WTC11 (cell line): ENCODE data around the gene ROBO2. TPM values are rescaled to one million over a fixed set of nuclear protein-coding genes. Genes with fewer than 3 reads are reported as not detected.

Experiments
- ATAC-seq: fragments of 200-7000 bp; cut with Tn5 transposase; 2 replicates; pipeline ENCODE4 v1.10.0; 2021; ENCODE audit warnings: mild to moderate bottlenecking, moderate library complexity
- CTCF ChIA-PET: fragments of 300-600 bp; sonication (Branson Sonifier 250); formaldehyde crosslinking; loops from one replicate; lab custom pipeline; 2021; ENCODE audit warnings: antibody characterized with exemption; lab: Charles Lee
- POLR2A ChIA-PET: fragments of 350-600 bp; sonication (Branson Sonifier 250); formaldehyde crosslinking; loops from one replicate; lab custom pipeline; 2021; ENCODE audit warnings: antibody characterized with exemption; lab: Charles Lee
- DNase-seq: peaks from one replicate; pipeline ENCODE4 v3.0.0; 2021; ENCODE audit warnings: low spot score
- H3K27ac Mint-ChIP-seq: 2 replicates; pipeline ENCODE4 v1.8.0; 2021; ENCODE audit warnings: mixed read lengths
- H3K27me3 Mint-ChIP-seq: 2 replicates; pipeline ENCODE4 v1.8.0; 2021; ENCODE audit warnings: low read depth, mild to moderate bottlenecking, moderate library complexity, mixed read lengths
- H3K36me3 Mint-ChIP-seq: 2 replicates; pipeline ENCODE4 v1.8.0; 2021; ENCODE audit warnings: mixed read lengths
- H3K4me1 Mint-ChIP-seq: 2 replicates; pipeline ENCODE4 v1.8.0; 2022; ENCODE audit warnings: mixed read lengths
- H3K4me3 Mint-ChIP-seq: 2 replicates; pipeline ENCODE4 v1.8.0; 2021; ENCODE audit warnings: mild to moderate bottlenecking, moderate library complexity, mixed read lengths
- H3K9me3 Mint-ChIP-seq: 2 replicates; pipeline ENCODE4 v1.8.0; 2021; ENCODE audit warnings: mixed read lengths
- AR ChIP-seq: fragments of 250-450 bp; sonication (Bioruptor Pico); IDR thresholded peaks from 2 replicates; pipeline ENCODE4 v1.9.0; 2021; ENCODE audit warnings: mild to moderate bottlenecking
- FOXP4 ChIP-seq: sonication (generic); formaldehyde crosslinking; IDR thresholded peaks from 2 replicates; pipeline ENCODE4 v1.8.0; 2022; ENCODE audit warnings: mild to moderate bottlenecking, missing genetic modification reagents
- GABPB1 ChIP-seq: sonication (generic); formaldehyde crosslinking; IDR thresholded peaks from 2 replicates; pipeline ENCODE4 v1.8.1; 2023; ENCODE audit warnings: mild to moderate bottlenecking, missing genetic modification reagents
- IRF1 ChIP-seq: sonication (generic); formaldehyde crosslinking; IDR thresholded peaks from 2 replicates; pipeline ENCODE4 v1.8.0; 2023; ENCODE audit warnings: missing genetic modification reagents
- PRDM15 ChIP-seq: sonication (generic); formaldehyde crosslinking; IDR thresholded peaks from 2 replicates; pipeline ENCODE4 v1.8.0; 2022; ENCODE audit warnings: missing genetic modification reagents
- RELA ChIP-seq: sonication (generic); formaldehyde crosslinking; IDR thresholded peaks from 2 replicates; pipeline ENCODE4 v1.8.1; 2022; ENCODE audit warnings: missing genetic modification reagents, mild to moderate bottlenecking, borderline replicate concordance
- SMAD3 ChIP-seq: sonication (generic); formaldehyde crosslinking; IDR thresholded peaks from 2 replicates; pipeline ENCODE4 v1.8.0; 2022; ENCODE audit warnings: missing genetic modification reagents, mild to moderate bottlenecking, borderline replicate concordance
- SMAD4 ChIP-seq: sonication (generic); formaldehyde crosslinking; IDR thresholded peaks from 2 replicates; pipeline ENCODE4 v1.8.0; 2022; ENCODE audit warnings: mild to moderate bottlenecking, missing genetic modification reagents
- ZBTB21 ChIP-seq: sonication (generic); formaldehyde crosslinking; IDR thresholded peaks from 2 replicates; pipeline ENCODE4 v1.8.1; 2023; ENCODE audit warnings: mild to moderate bottlenecking, missing genetic modification reagents, borderline replicate concordance
- ZNF121 ChIP-seq: sonication (generic); formaldehyde crosslinking; IDR thresholded peaks from 2 replicates; pipeline ENCODE4 v1.8.0; 2023; ENCODE audit warnings: missing genetic modification reagents
- ZNF232 ChIP-seq: sonication (generic); formaldehyde crosslinking; IDR thresholded peaks from 2 replicates; pipeline ENCODE4 v1.8.0; 2022; ENCODE audit warnings: mild to moderate bottlenecking, missing genetic modification reagents
- ZNF512 ChIP-seq: sonication (generic); formaldehyde crosslinking; IDR thresholded peaks from 2 replicates; pipeline ENCODE4 v1.8.1; 2022; ENCODE audit warnings: missing genetic modification reagents, borderline replicate concordance
- ZNF532 ChIP-seq: fragments of 250-450 bp; sonication (Bioruptor Pico); IDR thresholded peaks from 2 replicates; pipeline ENCODE4 v1.9.0; 2021; ENCODE audit warnings: mild to moderate bottlenecking, borderline replicate concordance
- total RNA-seq: library from RNA; stranded (reverse); gene quantifications from 3 replicates; pipeline ENCODE4 v1.2.3, GENCODE V29; 2021

The ROBO2 gene
- total RNA-seq, 1 experiment from 2014 or later, result 11.7 TPM

- TF ChIP-seq ZNF532 (CRISPR knock-in tag) (no peak), SMAD4 (CRISPR knock-in tag) (no peak), AR (CRISPR knock-in tag) (no peak), SMAD3 (CRISPR knock-in tag) (no peak), RELA (CRISPR knock-in tag) (no peak), ZBTB21 (CRISPR knock-in tag) (no peak), ZNF232 (CRISPR knock-in tag) (no peak), FOXP4 (no peak), IRF1 (no peak), GABPB1 (CRISPR knock-in tag) (no peak), ZNF121 (no peak)
Measured at GRCh38 chr3:77137559-77137958, 97.7 kb downstream of the ROBO2 start (continued).

GRCh38 chr3:77139624-77140023, 99.7 kb downstream of the ROBO2 start:
- Mint-ChIP-seq H3K36me3 (no peaks in the 10 kb centered on the region), H3K27me3 (no peaks in the 10 kb centered on the region), H3K4me3 (no peak overlapping the region), H3K9me3 (no peaks in the 10 kb centered on the region), H3K27ac (no peak overlapping the region), H3K4me1 (peaks cover 17% of the 10 kb centered on the region)
- ChIA-PET CTCF (no interaction called here), POLR2A (no interaction called here)
- DNase-seq, result no peak
- TF ChIP-seq ZNF512, result no peak
- TF ChIP-seq PRDM15 (CRISPR knock-in tag), result no peak
- no peak for ATAC-seq
